Mesothelial cell of epicardium (in vitro differentiated cells): ENCODE results near the gene ELOVL7. TPM values are rescaled to one million over a fixed set of nuclear protein-coding genes. Genes with fewer than 3 reads are reported as not detected.

Source experiments
- DNase-seq, 2 experiments: peaks; one replicate each; pipeline ENCODE4 v3.0.0; 2021; ENCODE audit warnings: low spot score in 2 of 2; ENCODE audit not compliant: unreplicated experiment in 2 of 2
- H3K27ac Mint-ChIP-seq: 2 replicates; pipeline ENCODE4 v1.8.0; 2021; ENCODE audit warnings: mixed read lengths
- H3K27me3 Mint-ChIP-seq: 2 replicates; pipeline ENCODE4 v1.8.0; 2021; ENCODE audit warnings: low read depth, mixed read lengths
- H3K36me3 Mint-ChIP-seq: 2 replicates; pipeline ENCODE4 v1.8.0; 2021; ENCODE audit warnings: mixed read lengths
- H3K4me1 Mint-ChIP-seq: 2 replicates; pipeline ENCODE4 v1.8.0; 2021; ENCODE audit warnings: mixed read lengths
- H3K4me3 Mint-ChIP-seq: 2 replicates; pipeline ENCODE4 v1.8.0; 2021; ENCODE audit warnings: mild to moderate bottlenecking, moderate library complexity, mixed read lengths
- H3K9me3 Mint-ChIP-seq: 2 replicates; pipeline ENCODE4 v1.8.0; 2021; ENCODE audit warnings: mixed read lengths
- total RNA-seq: library from RNA; stranded (reverse); gene quantifications from 3 replicates; pipeline ENCODE4 v1.2.1, GENCODE V29; 2021
- TF ChIP-seq, protein P1 (sequence below): fragments of 200-600 bp; sonication (generic); IDR thresholded peaks from one replicate; pipeline ENCODE4 v1.5.0; 2021; ENCODE audit warnings: antibody characterized with exemption; ENCODE audit not compliant: unreplicated experiment

The ELOVL7 gene
- total RNA-seq, result 8.6 to 9.4 TPM (median 9.2 TPM) in 3 replicates

DNA sequence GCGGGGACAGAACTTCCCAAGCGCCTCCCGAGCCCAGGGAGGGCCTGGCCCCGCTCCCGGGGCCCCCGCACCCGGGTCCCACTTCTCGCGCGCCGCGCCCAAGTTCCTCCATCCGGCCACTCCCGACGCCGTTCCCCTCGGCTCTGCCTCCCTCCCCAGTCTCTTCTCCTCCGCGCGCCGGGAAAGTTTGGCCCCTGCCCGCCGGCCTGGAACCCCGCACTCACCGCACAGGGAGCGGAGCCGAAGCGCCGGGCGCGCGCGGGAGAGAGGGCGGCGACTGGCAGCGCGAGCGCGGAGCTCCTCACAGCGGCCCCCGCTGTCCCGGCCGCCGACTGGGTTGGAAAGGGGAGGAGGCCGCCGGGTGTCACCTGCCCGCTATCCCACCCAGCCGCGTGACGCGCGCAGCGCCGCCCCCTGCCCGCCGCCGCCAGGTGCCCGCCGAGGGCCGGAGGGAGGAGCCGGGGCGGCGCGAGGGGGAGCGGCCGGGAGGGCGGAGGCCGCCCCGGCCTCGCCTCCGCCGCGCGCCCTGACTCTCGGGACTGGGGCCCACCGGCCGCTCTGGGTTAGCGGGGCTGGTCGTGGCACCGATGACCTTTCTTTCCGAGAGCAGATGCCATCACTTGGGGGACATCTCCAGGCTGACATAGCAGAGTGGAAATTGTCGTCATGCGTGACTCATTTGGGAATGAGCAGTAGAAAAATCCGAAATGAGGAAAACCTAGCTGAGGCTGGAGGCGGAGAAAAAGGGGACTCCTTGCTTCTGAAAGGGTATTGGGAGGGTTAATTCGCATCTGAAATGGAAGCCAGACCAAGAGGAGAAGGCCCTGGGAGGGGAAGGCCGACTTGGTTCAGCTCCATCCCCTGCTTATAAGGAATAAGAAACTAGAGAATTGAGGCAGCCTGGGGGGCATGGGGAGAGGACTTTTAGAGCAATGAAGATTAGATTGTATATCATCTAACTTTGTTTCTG lies at the start of gene ELOVL7:
ELOVL7 (minus strand) TSS at position 334 of the 970 bp plus-strand sequence. CDS start 56,872 bp downstream, outside the sequence.
- Mint-ChIP-seq H3K4me1 (peaks cover 21% of the 10 kb centered on the region), H3K27me3 (peaks cover 58% of the 10 kb centered on the region), H3K36me3 (no peaks in the 10 kb centered on the region), H3K4me3 (peak within 1 kb of the TSS; percentile 90), H3K9me3 (no peaks in the 10 kb centered on the region), H3K27ac (peak within 1 kb of the TSS; percentile 91)
- DNase-seq, result peak; percentile 78 to 85
- TF ChIP-seq, protein P1, sequence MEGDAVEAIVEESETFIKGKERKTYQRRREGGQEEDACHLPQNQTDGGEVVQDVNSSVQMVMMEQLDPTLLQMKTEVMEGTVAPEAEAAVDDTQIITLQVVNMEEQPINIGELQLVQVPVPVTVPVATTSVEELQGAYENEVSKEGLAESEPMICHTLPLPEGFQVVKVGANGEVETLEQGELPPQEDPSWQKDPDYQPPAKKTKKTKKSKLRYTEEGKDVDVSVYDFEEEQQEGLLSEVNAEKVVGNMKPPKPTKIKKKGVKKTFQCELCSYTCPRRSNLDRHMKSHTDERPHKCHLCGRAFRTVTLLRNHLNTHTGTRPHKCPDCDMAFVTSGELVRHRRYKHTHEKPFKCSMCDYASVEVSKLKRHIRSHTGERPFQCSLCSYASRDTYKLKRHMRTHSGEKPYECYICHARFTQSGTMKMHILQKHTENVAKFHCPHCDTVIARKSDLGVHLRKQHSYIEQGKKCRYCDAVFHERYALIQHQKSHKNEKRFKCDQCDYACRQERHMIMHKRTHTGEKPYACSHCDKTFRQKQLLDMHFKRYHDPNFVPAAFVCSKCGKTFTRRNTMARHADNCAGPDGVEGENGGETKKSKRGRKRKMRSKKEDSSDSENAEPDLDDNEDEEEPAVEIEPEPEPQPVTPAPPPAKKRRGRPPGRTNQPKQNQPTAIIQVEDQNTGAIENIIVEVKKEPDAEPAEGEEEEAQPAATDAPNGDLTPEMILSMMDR, result no peak

DNA sequence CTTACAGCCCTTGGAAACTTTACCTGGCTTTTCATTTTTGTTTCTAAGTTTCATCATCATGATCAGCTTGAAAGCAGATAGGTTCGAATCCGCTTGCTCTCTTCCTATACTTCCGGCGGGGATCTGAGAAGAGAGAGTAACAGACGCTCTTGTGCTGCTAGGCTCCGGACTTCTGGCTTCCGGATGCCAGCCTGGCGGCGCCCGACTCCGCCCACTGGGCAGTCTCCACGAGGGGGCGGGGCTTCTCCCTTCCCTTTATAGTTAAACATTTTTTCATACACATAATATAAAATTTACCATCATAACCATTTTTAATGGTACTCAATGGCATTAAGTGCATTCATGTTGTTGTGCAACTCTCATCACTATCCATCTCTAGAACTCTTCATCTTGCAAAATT lies 49.5 kb upstream of the ELOVL7 start:
- Mint-ChIP-seq H3K4me1 (no peaks in the 10 kb centered on the region), H3K4me3 (no peak overlapping the region), H3K36me3 (peaks cover 40% of the 10 kb centered on the region), H3K27ac (no peak overlapping the region), H3K27me3 (no peaks in the 10 kb centered on the region), H3K9me3 (peaks cover 5% of the 10 kb centered on the region)
- TF ChIP-seq, protein P1, result no peak
- no peak for DNase-seq

DNA sequence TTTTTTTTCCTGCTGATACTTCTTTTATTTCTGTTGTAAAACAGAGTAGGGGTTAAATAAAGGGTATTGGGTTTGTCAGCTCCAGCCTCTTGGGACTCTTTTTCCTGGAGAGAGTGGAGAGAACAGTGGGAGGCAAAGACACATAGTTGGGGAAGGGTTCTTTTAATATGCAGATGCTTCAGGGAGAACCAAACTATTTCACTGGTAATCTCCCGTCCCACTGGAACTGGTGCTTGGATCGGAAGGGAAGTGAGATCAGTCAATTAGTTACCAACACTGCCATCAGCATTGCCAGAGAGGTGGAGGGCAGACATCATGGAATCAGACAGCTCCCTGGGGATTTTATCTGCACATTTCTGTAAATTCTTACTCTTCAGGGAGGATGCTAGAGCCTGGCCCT lies 47.6 kb upstream of the ELOVL7 start:
- H3K9me3 Mint-ChIP-seq, result peaks cover 5% of the 10 kb centered on the region

DNA sequence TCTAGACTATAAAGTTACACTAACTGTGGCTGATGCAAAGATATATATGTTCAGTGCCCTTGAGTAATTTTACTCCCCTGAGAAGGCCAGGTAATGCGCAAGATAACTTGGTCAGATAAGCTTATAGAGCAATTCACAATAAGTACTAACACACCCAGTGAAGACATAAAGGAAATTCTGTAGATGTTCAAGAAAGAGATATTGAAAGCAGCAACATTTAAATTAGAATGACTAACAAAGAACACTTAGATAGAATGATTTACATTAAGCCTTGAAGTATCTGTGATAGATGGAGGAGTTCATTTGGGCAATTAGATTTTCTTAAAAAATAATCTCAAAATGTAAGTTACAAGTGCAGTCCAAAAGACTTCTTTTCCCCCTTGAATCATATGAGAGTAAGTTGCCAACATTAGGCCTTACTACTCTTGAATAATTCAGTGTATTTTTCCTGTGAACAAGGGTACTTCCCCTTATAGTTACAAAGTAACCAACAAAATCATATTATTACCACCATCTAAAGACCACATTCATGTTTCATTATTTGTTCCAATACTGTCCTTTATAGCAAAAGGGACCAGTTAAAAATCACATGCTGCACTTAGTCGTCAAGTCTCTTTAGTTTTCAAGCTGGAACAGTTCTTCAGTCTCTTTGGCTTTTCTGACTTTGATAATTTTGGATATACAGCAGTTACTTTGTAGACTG lies 44.4 kb upstream of the ELOVL7 start:
- H3K27me3 Mint-ChIP-seq, result no peaks in the 10 kb centered on the region

More for the DNA sequence above, 47.6 kb upstream of the ELOVL7 start:
- Mint-ChIP-seq H3K27ac (no peak overlapping the region), H3K4me1 (no peaks in the 10 kb centered on the region), H3K4me3 (no peak overlapping the region), H3K27me3 (no peaks in the 10 kb centered on the region), H3K36me3 (peaks cover 39% of the 10 kb centered on the region)
- TF ChIP-seq, protein P1, result no peak
- DNase-seq, result no peak

DNA sequence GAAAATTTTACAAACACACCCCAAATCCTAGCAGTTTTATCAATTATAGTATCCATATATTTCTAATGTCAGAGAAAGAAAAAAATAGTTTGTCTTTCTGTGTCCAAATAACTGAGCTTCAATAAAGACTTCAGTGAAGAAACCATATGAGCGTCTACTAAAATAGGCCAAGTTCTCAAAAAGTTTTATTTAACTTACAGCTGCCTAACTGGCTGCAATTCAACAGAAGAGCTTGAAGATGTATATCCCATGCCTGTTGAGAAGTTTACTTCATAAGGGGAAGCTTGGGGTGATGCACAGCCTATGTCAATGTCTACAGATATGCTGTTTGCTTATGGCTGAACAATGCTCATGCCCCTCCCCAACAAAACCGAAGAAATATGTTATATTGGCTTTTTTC lies 43.7 kb upstream of the ELOVL7 start:
- no peak overlapping the region for H3K27ac Mint-ChIP-seq
- peaks cover 5% of the 10 kb centered on the region for H3K9me3 Mint-ChIP-seq
- no peaks in the 10 kb centered on the region for H3K27me3 Mint-ChIP-seq
- peaks cover 28% of the 10 kb centered on the region for H3K36me3 Mint-ChIP-seq
- no peak for DNase-seq
- TF ChIP-seq, protein P1, result no peak
- H3K4me3 Mint-ChIP-seq, result no peak overlapping the region
- H3K4me1 Mint-ChIP-seq, result no peaks in the 10 kb centered on the region

More for the DNA sequence above, 44.4 kb upstream of the ELOVL7 start:
- H3K4me1 Mint-ChIP-seq, result no peaks in the 10 kb centered on the region
- peaks cover 4% of the 10 kb centered on the region for H3K9me3 Mint-ChIP-seq
- no peak overlapping the region for H3K4me3 Mint-ChIP-seq
- DNase-seq, result no peak
- peaks cover 31% of the 10 kb centered on the region for H3K36me3 Mint-ChIP-seq
- H3K27ac Mint-ChIP-seq, result no peak overlapping the region
- TF ChIP-seq, protein P1, result no peak
